GM21360 (cell line): ENCODE results near the gene BRF1.

Experiments used
- ATAC-seq: cut with Tn5 transposase; IDR thresholded peaks from one replicate; pipeline ENCODE4 v1.9.1; 2021; ENCODE audit warnings: mild to moderate bottlenecking, moderate library complexity; ENCODE audit not compliant: unreplicated experiment

The BRF1 gene

GRCh38 chr14:105180592-105181548 lies 119.9 kb downstream of the BRF1 start, which contains the start of gene NUDT14:
NUDT14 (minus strand) TSS chr14:105181312; CDS start chr14:105181209, 103 bp downstream.
- no peak for ATAC-seq

GRCh38 chr14:105179191-105179590 lies 121.6 kb downstream of the BRF1 start:
- ATAC-seq: no peak

GRCh38 chr14:105178868-105179140 lies 122.0 kb downstream of the BRF1 start:
- ATAC-seq: no peak

- no peak for ATAC-seq
These were observed 122.5 kb downstream of the BRF1 start for GRCh38 chr14:105178069-105178867.

GRCh38 chr14:105177082-105177481 lies 123.7 kb downstream of the BRF1 start:
- no peak for ATAC-seq

- no peak for ATAC-seq
These were observed 124.3 kb downstream of the BRF1 start for GRCh38 chr14:105176513-105176912.

GRCh38 chr14:105173901-105174894 lies 126.6 kb downstream of the BRF1 start:
- no peak for ATAC-seq

GRCh38 chr14:105173145-105173544 lies 127.7 kb downstream of the BRF1 start:
- ATAC-seq: no peak

GRCh38 chr14:105172476-105172875 lies 128.3 kb downstream of the BRF1 start:
- no peak for ATAC-seq

- ATAC-seq: no peak
These were observed 129.7 kb downstream of the BRF1 start for GRCh38 chr14:105171004-105171673.

- no peak for ATAC-seq
These were observed 130.8 kb downstream of the BRF1 start for GRCh38 chr14:105169776-105170655.

- ATAC-seq: no peak
These were observed 131.8 kb downstream of the BRF1 start for GRCh38 chr14:105168979-105169507.

- no peak for ATAC-seq
These were observed 132.3 kb downstream of the BRF1 start, which contains the start of gene JAG2 for GRCh38 chr14:105168496-105168978. JAG2 (minus strand) TSS chr14:105168776; CDS start chr14:105168420, 356 bp downstream.

- ATAC-seq: no peak
These were observed 132.7 kb downstream of the BRF1 start for GRCh38 chr14:105168093-105168420.

- ATAC-seq: no peak
These were observed 133.3 kb downstream of the BRF1 start for GRCh38 chr14:105167303-105168092.

- ATAC-seq: no peak
These were observed 134.1 kb downstream of the BRF1 start for GRCh38 chr14:105166571-105167302.

GRCh38 chr14:105165761-105166485 lies 134.9 kb downstream of the BRF1 start:
- ATAC-seq: no peak
